GM12878 (cell line): Measurements from ENCODE around the gene TGFB1. TPM values are rescaled to one million over a fixed set of nuclear protein-coding genes. Genes with fewer than 3 reads are reported as not detected.

Experiments used
- EP300 ChIP-seq, 2 experiments: fragments of 150-350 bp in 1 of 2; IDR thresholded peaks; 2 replicates each; pipeline ENCODE4 v1.6.1; 2011 to 2012; ENCODE audit warnings: low read depth in 2 of 2, low read length in 2 of 2, borderline replicate concordance in 1 of 2, improper control_type of control experiment in 1 of 2, inconsistent platforms in 1 of 2; ENCODE audit not compliant: control insufficient read depth in 1 of 2
- LARP7 ChIP-seq: fragments of 450-650 bp; IDR thresholded peaks from 2 replicates; pipeline ENCODE4 v1.6.1; 2017; ENCODE audit warnings: mild to moderate bottlenecking
- MEF2A ChIP-seq: IDR thresholded peaks from 2 replicates; pipeline ENCODE4 v1.6.1; 2011; ENCODE audit warnings: low read depth, mild to moderate bottlenecking, low read length, moderate library complexity; ENCODE audit not compliant: insufficient read depth
- MEF2B ChIP-seq: fragments of 450-650 bp; IDR thresholded peaks from 2 replicates; pipeline ENCODE4 v1.6.1; 2018; ENCODE audit warnings: mild to moderate bottlenecking, moderate library complexity; ENCODE audit not compliant: partially characterized antibody, poor library complexity, severe bottlenecking
- MTA3 ChIP-seq: IDR thresholded peaks from 2 replicates; pipeline ENCODE4 v1.6.1; 2012; ENCODE audit warnings: low read length, inconsistent platforms, borderline replicate concordance
- PAX5 ChIP-seq: IDR thresholded peaks from 2 replicates; pipeline ENCODE4 v1.6.1; 2011; ENCODE audit warnings: low read depth, low read length, borderline replicate concordance
- SMAD5 ChIP-seq: IDR thresholded peaks from 2 replicates; pipeline ENCODE4 v1.6.1; 2016; ENCODE audit warnings: antibody characterized with exemption, low read depth
- STAT1 ChIP-seq: fragments of 450-650 bp; conservative IDR thresholded peaks from 2 replicates; pipeline ENCODE4 v1.6.1; 2014; ENCODE audit warnings: antibody characterized with exemption, mild to moderate bottlenecking
- TARDBP ChIP-seq: IDR thresholded peaks from 2 replicates; pipeline ENCODE4 v1.6.1; 2016; ENCODE audit warnings: borderline replicate concordance
- TBL1XR1 ChIP-seq: IDR thresholded peaks from 2 replicates; pipeline ENCODE4 v1.6.1; 2012; ENCODE audit warnings: low read depth, low read length, improper control_type of control experiment
- TCF12 ChIP-seq: IDR thresholded peaks from 2 replicates; pipeline ENCODE4 v1.6.1; 2011; ENCODE audit warnings: low read depth, mild to moderate bottlenecking, low read length
- TCF3 ChIP-seq: IDR thresholded peaks from 2 replicates; pipeline ENCODE4 v1.6.1; 2012; ENCODE audit warnings: low read depth, mild to moderate bottlenecking, low read length, borderline replicate concordance; ENCODE audit not compliant: insufficient read depth
- WRNIP1 ChIP-seq: IDR thresholded peaks from 2 replicates; pipeline ENCODE4 v1.6.1; 2011; ENCODE audit warnings: low read depth, low read length, improper control_type of control experiment, borderline replicate concordance
- ZSCAN29 ChIP-seq: fragments of 450-650 bp; IDR thresholded peaks from 2 replicates; pipeline ENCODE4 v1.6.1; 2017; ENCODE audit warnings: mild to moderate bottlenecking, moderate library complexity
- ZZZ3 ChIP-seq: IDR thresholded peaks from 2 replicates; pipeline ENCODE4 v1.6.1; 2011; ENCODE audit warnings: low read depth; ENCODE audit not compliant: control insufficient read depth, insufficient read length
- polyA plus RNA-seq, 11 experiments: library from polyadenylated mRNA; depleted of rRNA in 4 of 11; unstranded in 6 of 11; stranded (reverse) in 5 of 11; fragments of >200 nt; fragmentation: Nextera tagmentation in 4 of 11; fragmentation: Illumina TruSeq in 1 of 11; extraction: Ambion mirVana in 4 of 11; extraction: Trizol in 1 of 11; gene quantifications; 1 replicate in 1 of 11; 2 replicates in 10 of 11; pipeline versions ENCODE4 v1.2.1 to v1.2.3, GENCODE V29; 2011 to 2016; ENCODE audit warnings: inconsistent platforms in 2 of 11, missing spikeins in 2 of 11, low read depth in 1 of 11
- total RNA-seq, 4 experiments: library from RNA; depleted of rRNA in 3 of 4; stranded (reverse); fragments of >200 nt in 3 of 4; fragmentation: Illumina TruSeq in 1 of 4; extraction: Trizol in 1 of 4; gene quantifications; 2 replicates each; pipeline versions ENCODE4 v1.2.1 to v1.2.3, GENCODE V29; 2013 to 2021
- TF ChIP-seq, protein P1 (sequence below): IDR thresholded peaks from 2 replicates; pipeline ENCODE4 v1.6.1; 2012; ENCODE audit warnings: mild to moderate bottlenecking, low read depth, low read length
- TF ChIP-seq, protein P2 (sequence below): fragments of 450-650 bp; formaldehyde crosslinking; IDR thresholded peaks from 2 replicates; pipeline ENCODE4 v1.4.0; 2022; ENCODE audit warnings: mild to moderate bottlenecking, moderate library complexity
- TF ChIP-seq, protein P3 (sequence below): fragments of 450-650 bp; IDR thresholded peaks from 2 replicates; pipeline ENCODE4 v1.6.1; 2017; ENCODE audit warnings: mild to moderate bottlenecking, low read depth, inconsistent platforms; ENCODE audit not compliant: poor library complexity, severe bottlenecking
- TF ChIP-seq, protein P4 (sequence below): fragments of 450-650 bp; IDR thresholded peaks from 2 replicates; pipeline ENCODE4 v1.6.1; 2016; ENCODE audit warnings: mild to moderate bottlenecking

Gene TGFB1
- total and polyA plus RNA-seq, 10 of the 15 experiments (the other 5 are each of a cell fraction or from before 2014, with no cell fraction given): 0.23 to 120 (median 10.9) TPM

DNA sequence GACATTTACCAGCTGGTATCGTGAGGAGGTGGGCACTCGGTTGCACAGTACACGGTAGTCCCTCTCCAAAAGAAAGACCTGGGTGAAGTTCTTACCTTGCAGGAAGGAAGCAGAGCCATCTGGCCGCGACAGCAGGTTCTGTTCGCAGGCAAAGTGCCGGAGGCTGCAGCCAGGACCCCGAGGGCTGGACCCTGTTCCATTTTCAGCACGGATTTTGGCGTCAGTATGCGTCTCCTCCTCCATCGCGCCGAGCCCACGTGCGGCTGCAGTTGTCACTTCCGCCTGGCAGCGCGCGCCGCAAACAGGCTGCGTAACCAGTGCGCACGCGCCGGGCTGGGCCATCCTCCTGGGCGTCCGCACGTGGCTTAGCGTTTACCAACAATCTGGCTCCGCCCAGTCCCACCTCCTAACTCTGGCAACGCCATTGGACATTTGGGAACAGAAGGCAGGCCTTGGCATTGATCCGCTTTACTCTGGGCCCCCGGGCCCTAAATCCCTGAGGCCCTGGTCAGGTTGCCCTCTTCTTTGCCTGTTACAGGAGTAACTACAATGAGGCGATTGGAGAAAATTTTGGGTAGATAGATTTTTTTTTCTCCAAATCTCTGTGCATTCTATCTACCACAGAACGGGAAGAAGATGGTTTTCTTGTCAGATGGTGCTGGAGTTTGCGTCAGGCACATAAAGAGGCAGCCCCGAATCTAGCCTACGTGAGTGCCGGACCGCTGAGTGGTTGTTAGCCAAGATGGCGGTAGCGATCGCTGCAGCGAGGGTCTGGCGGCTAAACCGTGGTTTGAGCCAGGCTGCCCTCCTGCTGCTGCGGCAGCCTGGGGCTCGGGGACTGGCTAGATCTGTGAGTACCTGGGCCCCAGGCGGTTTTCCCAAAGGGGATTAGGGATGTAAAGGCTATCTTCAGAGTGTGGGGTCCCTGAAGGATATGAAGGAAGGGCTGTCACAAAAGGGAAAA lies 43.6 kb upstream of the TGFB1 start, which contains the start of the genes BCKDHA and EXOSC5 (continued):
- TF ChIP-seq, protein P1, sequence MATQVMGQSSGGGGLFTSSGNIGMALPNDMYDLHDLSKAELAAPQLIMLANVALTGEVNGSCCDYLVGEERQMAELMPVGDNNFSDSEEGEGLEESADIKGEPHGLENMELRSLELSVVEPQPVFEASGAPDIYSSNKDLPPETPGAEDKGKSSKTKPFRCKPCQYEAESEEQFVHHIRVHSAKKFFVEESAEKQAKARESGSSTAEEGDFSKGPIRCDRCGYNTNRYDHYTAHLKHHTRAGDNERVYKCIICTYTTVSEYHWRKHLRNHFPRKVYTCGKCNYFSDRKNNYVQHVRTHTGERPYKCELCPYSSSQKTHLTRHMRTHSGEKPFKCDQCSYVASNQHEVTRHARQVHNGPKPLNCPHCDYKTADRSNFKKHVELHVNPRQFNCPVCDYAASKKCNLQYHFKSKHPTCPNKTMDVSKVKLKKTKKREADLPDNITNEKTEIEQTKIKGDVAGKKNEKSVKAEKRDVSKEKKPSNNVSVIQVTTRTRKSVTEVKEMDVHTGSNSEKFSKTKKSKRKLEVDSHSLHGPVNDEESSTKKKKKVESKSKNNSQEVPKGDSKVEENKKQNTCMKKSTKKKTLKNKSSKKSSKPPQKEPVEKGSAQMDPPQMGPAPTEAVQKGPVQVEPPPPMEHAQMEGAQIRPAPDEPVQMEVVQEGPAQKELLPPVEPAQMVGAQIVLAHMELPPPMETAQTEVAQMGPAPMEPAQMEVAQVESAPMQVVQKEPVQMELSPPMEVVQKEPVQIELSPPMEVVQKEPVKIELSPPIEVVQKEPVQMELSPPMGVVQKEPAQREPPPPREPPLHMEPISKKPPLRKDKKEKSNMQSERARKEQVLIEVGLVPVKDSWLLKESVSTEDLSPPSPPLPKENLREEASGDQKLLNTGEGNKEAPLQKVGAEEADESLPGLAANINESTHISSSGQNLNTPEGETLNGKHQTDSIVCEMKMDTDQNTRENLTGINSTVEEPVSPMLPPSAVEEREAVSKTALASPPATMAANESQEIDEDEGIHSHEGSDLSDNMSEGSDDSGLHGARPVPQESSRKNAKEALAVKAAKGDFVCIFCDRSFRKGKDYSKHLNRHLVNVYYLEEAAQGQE: no peak
- TF ChIP-seq STAT1 (peak; percentile 90; the same call in 1 of the 2 replicates), MTA3 (no peak), EP300 (IDR thresholded peaks at IDR 0.05; ENCODE audit: borderline replicate concordance in 1 of 2, control insufficient read depth in 1 of 2, low read depth in 2 of 2, low read length in 2 of 2) (no peak), PAX5 (no peak), MEF2A (no peak), ZSCAN29 (no peak), LARP7 (peak; percentile 29; the same call in 1 of the 2 replicates), TBL1XR1 (no peak; the same call in 1 of the 2 replicates), MEF2B (peak; percentile 66), TCF3 (no peak), ZZZ3 (no peak), WRNIP1 (no peak), TCF12 (0 out of 2 replicates have a peak, but pooled peaks have one; percentile 10), TARDBP (no peak), SMAD5 (peak; percentile 45; the same call in 1 of the 2 replicates)
- TF ChIP-seq, protein P2, sequence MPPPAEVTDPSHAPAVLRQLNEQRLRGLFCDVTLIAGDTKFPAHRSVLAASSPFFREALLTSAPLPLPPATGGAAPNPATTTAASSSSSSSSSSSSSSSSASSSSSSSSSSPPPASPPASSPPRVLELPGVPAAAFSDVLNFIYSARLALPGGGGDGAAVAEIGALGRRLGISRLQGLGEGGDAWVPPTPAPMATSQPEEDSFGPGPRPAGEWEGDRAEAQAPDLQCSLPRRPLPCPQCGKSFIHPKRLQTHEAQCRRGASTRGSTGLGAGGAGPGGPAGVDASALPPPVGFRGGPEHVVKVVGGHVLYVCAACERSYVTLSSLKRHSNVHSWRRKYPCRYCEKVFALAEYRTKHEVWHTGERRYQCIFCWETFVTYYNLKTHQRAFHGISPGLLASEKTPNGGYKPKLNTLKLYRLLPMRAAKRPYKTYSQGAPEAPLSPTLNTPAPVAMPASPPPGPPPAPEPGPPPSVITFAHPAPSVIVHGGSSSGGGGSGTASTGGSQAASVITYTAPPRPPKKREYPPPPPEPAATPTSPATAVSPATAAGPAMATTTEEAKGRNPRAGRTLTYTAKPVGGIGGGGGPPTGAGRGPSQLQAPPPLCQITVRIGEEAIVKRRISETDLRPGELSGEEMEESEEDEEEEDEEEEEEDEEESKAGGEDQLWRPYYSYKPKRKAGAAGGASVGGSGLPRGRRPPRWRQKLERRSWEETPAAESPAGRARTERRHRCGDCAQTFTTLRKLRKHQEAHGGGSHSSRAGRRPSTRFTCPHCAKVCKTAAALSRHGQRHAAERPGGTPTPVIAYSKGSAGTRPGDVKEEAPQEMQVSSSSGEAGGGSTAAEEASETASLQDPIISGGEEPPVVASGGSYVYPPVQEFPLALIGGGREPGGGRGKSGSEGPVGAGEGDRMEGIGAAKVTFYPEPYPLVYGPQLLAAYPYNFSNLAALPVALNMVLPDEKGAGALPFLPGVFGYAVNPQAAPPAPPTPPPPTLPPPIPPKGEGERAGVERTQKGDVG (CRISPR knock-in tag): no peak
- TF ChIP-seq, protein P3, sequence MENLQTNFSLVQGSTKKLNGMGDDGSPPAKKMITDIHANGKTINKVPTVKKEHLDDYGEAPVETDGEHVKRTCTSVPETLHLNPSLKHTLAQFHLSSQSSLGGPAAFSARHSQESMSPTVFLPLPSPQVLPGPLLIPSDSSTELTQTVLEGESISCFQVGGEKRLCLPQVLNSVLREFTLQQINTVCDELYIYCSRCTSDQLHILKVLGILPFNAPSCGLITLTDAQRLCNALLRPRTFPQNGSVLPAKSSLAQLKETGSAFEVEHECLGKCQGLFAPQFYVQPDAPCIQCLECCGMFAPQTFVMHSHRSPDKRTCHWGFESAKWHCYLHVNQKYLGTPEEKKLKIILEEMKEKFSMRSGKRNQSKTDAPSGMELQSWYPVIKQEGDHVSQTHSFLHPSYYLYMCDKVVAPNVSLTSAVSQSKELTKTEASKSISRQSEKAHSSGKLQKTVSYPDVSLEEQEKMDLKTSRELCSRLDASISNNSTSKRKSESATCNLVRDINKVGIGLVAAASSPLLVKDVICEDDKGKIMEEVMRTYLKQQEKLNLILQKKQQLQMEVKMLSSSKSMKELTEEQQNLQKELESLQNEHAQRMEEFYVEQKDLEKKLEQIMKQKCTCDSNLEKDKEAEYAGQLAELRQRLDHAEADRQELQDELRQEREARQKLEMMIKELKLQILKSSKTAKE: peak; percentile 93
- TF ChIP-seq, protein P4, sequence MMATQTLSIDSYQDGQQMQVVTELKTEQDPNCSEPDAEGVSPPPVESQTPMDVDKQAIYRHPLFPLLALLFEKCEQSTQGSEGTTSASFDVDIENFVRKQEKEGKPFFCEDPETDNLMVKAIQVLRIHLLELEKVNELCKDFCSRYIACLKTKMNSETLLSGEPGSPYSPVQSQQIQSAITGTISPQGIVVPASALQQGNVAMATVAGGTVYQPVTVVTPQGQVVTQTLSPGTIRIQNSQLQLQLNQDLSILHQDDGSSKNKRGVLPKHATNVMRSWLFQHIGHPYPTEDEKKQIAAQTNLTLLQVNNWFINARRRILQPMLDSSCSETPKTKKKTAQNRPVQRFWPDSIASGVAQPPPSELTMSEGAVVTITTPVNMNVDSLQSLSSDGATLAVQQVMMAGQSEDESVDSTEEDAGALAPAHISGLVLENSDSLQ: peak; percentile 84
